HepG2 (cell line): ENCODE data around the gene DNAJC18. TPM values are rescaled to one million over a fixed set of nuclear protein-coding genes. Genes with fewer than 3 reads are reported as not detected.

Source experiments
- ATAC-seq: fragments of 200-7000 bp; cut with Tn5 transposase; 3 replicates; pipeline ENCODE4 v1.9.1; 2020; ENCODE audit warnings: mild to moderate bottlenecking, moderate library complexity
- BruUV-seq: library from RNA; stranded (reverse); fragments of 400-500 nt; replicated peaks from 2 replicates; lab custom pipeline; 2021; lab: Mats Ljungman, UMichigan
- CTCF ChIA-PET: fragments of 300-600 bp; formaldehyde crosslinking; extraction: SDS; loops from one replicate; lab custom pipeline; 2021; ENCODE audit warnings: low total read pairs, inconsistent platforms, low intra/inter-chr PET ratio; lab: Yijun Ruan, JAX
- POLR2A ChIA-PET: fragments of 350-600 bp; sonication (Branson Sonifier 250); formaldehyde crosslinking; loops from one replicate; lab custom pipeline; 2020; ENCODE audit warnings: antibody characterized with exemption, inconsistent platforms; lab: Yijun Ruan, JAX
- DNase-seq: peaks from one replicate; pipeline ENCODE4 v3.0.0-alpha.2; 2015; ENCODE audit warnings: low spot score
- FAIRE-seq: peaks from 3 replicates; lab custom pipeline; 2011; peaks lifted over from hg19 to GRCh38; lab: Jason Lieb, UNC
- H2AFZ ChIP-seq: one replicate; pipeline ENCODE4 v1.6.1; 2011; ENCODE audit warnings: low read length, inconsistent platforms
- H3K27ac ChIP-seq: fragments of 300-600 bp; 3 replicates; pipeline ENCODE4 v1.8.0; 2011; ENCODE audit warnings: mixed run types, mild to moderate bottlenecking, mixed read lengths, low read length, inconsistent platforms; ENCODE audit not compliant: insufficient read depth; ENCODE audit errors: extremely low read length
- H3K27me3 ChIP-seq, 2 experiments: fragments of 200-600 bp in 1 of 2; 2 replicates in 1 of 2; 3 replicates in 1 of 2; pipeline versions ENCODE4 v1.6.0 to v1.8.0; 2011; ENCODE audit warnings: low read length in 2 of 2, mild to moderate bottlenecking in 2 of 2, moderate library complexity in 2 of 2, inconsistent platforms in 1 of 2; ENCODE audit not compliant: insufficient read depth in 2 of 2, control insufficient read depth in 1 of 2
- H3K36me3 ChIP-seq, 2 experiments: fragments of 200-600 bp in 1 of 2; replicated peaks in 1 of 2; 2 replicates in 1 of 2; 3 replicates in 1 of 2; pipeline versions ENCODE4 v1.5.1 to v1.8.0; 2011; ENCODE audit warnings: low read length in 2 of 2, inconsistent platforms in 1 of 2; ENCODE audit not compliant: insufficient read depth in 2 of 2, control insufficient read depth in 1 of 2
- H3K4me1 ChIP-seq: 2 replicates; pipeline ENCODE4 v1.5.1; 2012; ENCODE audit warnings: low read length, inconsistent platforms; ENCODE audit not compliant: insufficient read depth
- H3K4me2 ChIP-seq: 2 replicates; pipeline ENCODE4 v1.6.0; 2011; ENCODE audit warnings: low read depth, low read length, inconsistent platforms
- H3K4me3 ChIP-seq, 3 experiments: fragments of 200-600 bp in 1 of 3; sonication (generic), shearing (Covaris generic) in 1 of 3; replicated peaks in 1 of 3; 2 replicates each; pipeline ENCODE4 v1.5.1; 2011 to 2016; ENCODE audit warnings: low read length in 3 of 3, inconsistent platforms in 2 of 3, low read depth in 2 of 3, mild to moderate bottlenecking in 2 of 3, control low read depth in 1 of 3, mixed read lengths in 1 of 3; ENCODE audit not compliant: insufficient read depth in 1 of 3
- H3K79me2 ChIP-seq: one replicate; pipeline ENCODE4 v1.6.1; 2011; ENCODE audit warnings: low read length, inconsistent platforms; ENCODE audit not compliant: insufficient read depth
- H3K9ac ChIP-seq: 2 replicates; pipeline ENCODE4 v1.6.0; 2011; ENCODE audit warnings: mild to moderate bottlenecking, low read depth, low read length, inconsistent platforms; ENCODE audit not compliant: insufficient read depth
- H3K9me3 ChIP-seq: 2 replicates; pipeline ENCODE4 v1.5.1; 2012; ENCODE audit warnings: mild to moderate bottlenecking, low read length
- H4K20me1 ChIP-seq: 2 replicates; pipeline ENCODE4 v1.6.0; 2011; ENCODE audit warnings: inconsistent platforms, mild to moderate bottlenecking, low read length, moderate library complexity; ENCODE audit not compliant: insufficient read depth
- HOXA3 ChIP-seq: sonication (generic); formaldehyde crosslinking; IDR thresholded peaks from 2 replicates; pipeline ENCODE4 v1.5.0; 2020; ENCODE audit warnings: missing genetic modification reagents
- KLF12 ChIP-seq: sonication (generic); formaldehyde crosslinking; IDR thresholded peaks from 2 replicates; pipeline ENCODE4 v1.4.0; 2020; ENCODE audit warnings: missing genetic modification reagents, borderline replicate concordance
- REST ChIP-seq, 2 experiments: IDR thresholded peaks; 2 replicates each; pipeline ENCODE4 v1.6.1; 2011 to 2012; ENCODE audit warnings: low read length in 2 of 2, borderline replicate concordance in 1 of 2, low read depth in 1 of 2, mild to moderate bottlenecking in 1 of 2, moderate library complexity in 1 of 2
- ZBTB49 ChIP-seq: sonication (generic); formaldehyde crosslinking; IDR thresholded peaks from 2 replicates; pipeline ENCODE4 v1.4.0; 2020; ENCODE audit warnings: missing genetic modification reagents, borderline replicate concordance
- ZNF782 ChIP-seq: sonication (generic); formaldehyde crosslinking; IDR thresholded peaks from 2 replicates; pipeline ENCODE4 v1.4.0; 2020; ENCODE audit warnings: missing genetic modification reagents, mild to moderate bottlenecking, borderline replicate concordance
- WGBS: methylation state at CpG from one replicate; pipeline ENCODE4 v1.1.6; 2017; ENCODE audit warnings: low lambda C conversion rate; 5-methylcytosine and 5-hydroxymethylcytosine counted together
- in situ Hi-C: cut with HindIII; loops from 2 replicates; pipeline ENCODE4 v1.10.0; 2017; ENCODE audit warnings: low pct_unique_long_range_greater_than_20kb; ENCODE audit not compliant: extremely low pct_ligation_motif_present
- intact Hi-C: fragments of 100-400 bp; cut with micrococcal nuclease; formaldehyde crosslinking; loops from one replicate; pipeline ENCODE4 v1.10.0; 2022; ENCODE audit not compliant: unreplicated experiment
- polyA plus RNA-seq, 8 experiments: library from polyadenylated mRNA; depleted of rRNA in 3 of 8; stranded (reverse) in 7 of 8; unstranded in 1 of 8; fragments of >200 nt; fragmentation: Illumina TruSeq in 4 of 8; extraction: Trizol in 4 of 8; gene quantifications; 2 replicates each; pipeline versions ENCODE4 v1.2.1 to v1.2.3, GENCODE V29; 2011 to 2016; ENCODE audit warnings: low read depth in 4 of 8, missing spikeins in 1 of 8, mixed read lengths in 1 of 8; ENCODE audit not compliant: insufficient read depth in 1 of 8
- total RNA-seq, 5 experiments: library from RNA; depleted of rRNA; stranded (reverse); fragments of >200 nt; fragmentation: Illumina TruSeq; extraction: Trizol; gene quantifications; 2 replicates each; pipeline ENCODE4 v1.2.3, GENCODE V29; 2016; ENCODE audit warnings: low read depth in 1 of 5
- TF ChIP-seq, protein P1 (sequence below): sonication (generic); formaldehyde crosslinking; IDR thresholded peaks from 2 replicates; pipeline ENCODE4 v1.4.0; 2020; ENCODE audit warnings: missing genetic modification reagents
- TF ChIP-seq, protein P2 (sequence below): sonication (generic); formaldehyde crosslinking; IDR thresholded peaks from 2 replicates; pipeline ENCODE4 v1.4.0; 2020; ENCODE audit warnings: mild to moderate bottlenecking, missing genetic modification reagents, borderline replicate concordance
- TF ChIP-seq, protein P3 (sequence below), 2 experiments: fragments of 450-650 bp in 1 of 2; sonication (generic) in 1 of 2; formaldehyde crosslinking; IDR thresholded peaks; 2 replicates each; pipeline versions ENCODE4 v1.5.0 to v1.8.0; 2020 to 2022; ENCODE audit warnings: mild to moderate bottlenecking in 1 of 2, missing genetic modification reagents in 1 of 2

DNAJC18 gene
- total and polyA plus RNA-seq, 2 of the 13 experiments (the other 11 are each of a cell fraction or from before 2014, with no cell fraction given): 6.5 to 6.6 TPM

- DNase-seq: no peak
- H3K27me3 ChIP-seq: no peaks in the 10 kb centered on the region
- no peak overlapping the region for H3K27ac ChIP-seq
- no peak overlapping the region for H3K4me2 ChIP-seq
- no peak overlapping the region for H2AFZ ChIP-seq
- 95% methylated on average over 56 of the region's 77 CpGs for WGBS
- no peak for FAIRE-seq
- POLR2A ChIA-PET: interaction anchor here (1.4 kb wide), 1 partner anchor 11 kb away, joined by 3 read pairs; the partner anchor contains the start of gene SPATA24
- CTCF ChIA-PET: no interaction called here
- no peaks in the 10 kb centered on the region for H3K9me3 ChIP-seq
- H3K9ac ChIP-seq: no peak overlapping the region
- no peak for ATAC-seq
- H3K36me3 ChIP-seq: no peaks in the 10 kb centered on the region
- no peaks in the 10 kb centered on the region for H4K20me1 ChIP-seq
- TF ChIP-seq ZNF782: no peak
- TF ChIP-seq, protein P1, sequence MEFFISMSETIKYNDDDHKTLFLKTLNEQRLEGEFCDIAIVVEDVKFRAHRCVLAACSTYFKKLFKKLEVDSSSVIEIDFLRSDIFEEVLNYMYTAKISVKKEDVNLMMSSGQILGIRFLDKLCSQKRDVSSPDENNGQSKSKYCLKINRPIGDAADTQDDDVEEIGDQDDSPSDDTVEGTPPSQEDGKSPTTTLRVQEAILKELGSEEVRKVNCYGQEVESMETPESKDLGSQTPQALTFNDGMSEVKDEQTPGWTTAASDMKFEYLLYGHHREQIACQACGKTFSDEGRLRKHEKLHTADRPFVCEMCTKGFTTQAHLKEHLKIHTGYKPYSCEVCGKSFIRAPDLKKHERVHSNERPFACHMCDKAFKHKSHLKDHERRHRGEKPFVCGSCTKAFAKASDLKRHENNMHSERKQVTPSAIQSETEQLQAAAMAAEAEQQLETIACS: no peak
- TF ChIP-seq HOXA3 (CRISPR knock-in tag): no peak
- no peak for TF ChIP-seq REST (IDR thresholded peaks at IDR 0.05; ENCODE audit: borderline replicate concordance in 1 of 2, low read depth in 1 of 2, low read length in 2 of 2)
- TF ChIP-seq ZBTB49: no peak
- TF ChIP-seq, protein P2, sequence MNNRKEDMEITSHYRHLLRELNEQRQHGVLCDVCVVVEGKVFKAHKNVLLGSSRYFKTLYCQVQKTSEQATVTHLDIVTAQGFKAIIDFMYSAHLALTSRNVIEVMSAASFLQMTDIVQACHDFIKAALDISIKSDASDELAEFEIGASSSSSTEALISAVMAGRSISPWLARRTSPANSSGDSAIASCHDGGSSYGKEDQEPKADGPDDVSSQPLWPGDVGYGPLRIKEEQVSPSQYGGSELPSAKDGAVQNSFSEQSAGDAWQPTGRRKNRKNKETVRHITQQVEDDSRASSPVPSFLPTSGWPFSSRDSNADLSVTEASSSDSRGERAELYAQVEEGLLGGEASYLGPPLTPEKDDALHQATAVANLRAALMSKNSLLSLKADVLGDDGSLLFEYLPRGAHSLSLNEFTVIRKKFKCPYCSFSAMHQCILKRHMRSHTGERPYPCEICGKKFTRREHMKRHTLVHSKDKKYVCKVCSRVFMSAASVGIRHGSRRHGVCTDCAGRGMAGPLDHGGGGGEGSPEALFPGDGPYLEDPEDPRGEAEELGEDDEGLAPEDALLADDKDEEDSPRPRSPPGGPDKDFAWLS: no peak
- TF ChIP-seq, protein P3, sequence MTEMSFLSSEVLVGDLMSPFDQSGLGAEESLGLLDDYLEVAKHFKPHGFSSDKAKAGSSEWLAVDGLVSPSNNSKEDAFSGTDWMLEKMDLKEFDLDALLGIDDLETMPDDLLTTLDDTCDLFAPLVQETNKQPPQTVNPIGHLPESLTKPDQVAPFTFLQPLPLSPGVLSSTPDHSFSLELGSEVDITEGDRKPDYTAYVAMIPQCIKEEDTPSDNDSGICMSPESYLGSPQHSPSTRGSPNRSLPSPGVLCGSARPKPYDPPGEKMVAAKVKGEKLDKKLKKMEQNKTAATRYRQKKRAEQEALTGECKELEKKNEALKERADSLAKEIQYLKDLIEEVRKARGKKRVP (CRISPR knock-in tag; IDR thresholded peaks at IDR 0.05): no peak
- no peak for TF ChIP-seq KLF12 (CRISPR knock-in tag)
- no peaks in the 10 kb centered on the region for H3K79me2 ChIP-seq
- peaks cover 43% of the 10 kb centered on the region for H3K4me1 ChIP-seq
- intact Hi-C loops (no loop called here), in situ Hi-C loops (no loop called here)
- H3K4me3 ChIP-seq: no peak overlapping the region
- no TSS peak for BruUV-seq
Observed at GRCh38 chr5:139392678-139393496, 46.4 kb downstream of the DNAJC18 start.
